Stimulated activated CD8-positive, alpha-beta memory T cell treated with anti-CD3 and anti-CD28 coated beads, Interleukin-4, amount 100 ng/mL, for 48 hours (primary cell): ENCODE data around the gene SLC40A1.

Source experiments
- DNase-seq: peaks from one replicate; pipeline ENCODE4 v3.0.0-alpha.2; 2020

Gene SLC40A1

DNA sequence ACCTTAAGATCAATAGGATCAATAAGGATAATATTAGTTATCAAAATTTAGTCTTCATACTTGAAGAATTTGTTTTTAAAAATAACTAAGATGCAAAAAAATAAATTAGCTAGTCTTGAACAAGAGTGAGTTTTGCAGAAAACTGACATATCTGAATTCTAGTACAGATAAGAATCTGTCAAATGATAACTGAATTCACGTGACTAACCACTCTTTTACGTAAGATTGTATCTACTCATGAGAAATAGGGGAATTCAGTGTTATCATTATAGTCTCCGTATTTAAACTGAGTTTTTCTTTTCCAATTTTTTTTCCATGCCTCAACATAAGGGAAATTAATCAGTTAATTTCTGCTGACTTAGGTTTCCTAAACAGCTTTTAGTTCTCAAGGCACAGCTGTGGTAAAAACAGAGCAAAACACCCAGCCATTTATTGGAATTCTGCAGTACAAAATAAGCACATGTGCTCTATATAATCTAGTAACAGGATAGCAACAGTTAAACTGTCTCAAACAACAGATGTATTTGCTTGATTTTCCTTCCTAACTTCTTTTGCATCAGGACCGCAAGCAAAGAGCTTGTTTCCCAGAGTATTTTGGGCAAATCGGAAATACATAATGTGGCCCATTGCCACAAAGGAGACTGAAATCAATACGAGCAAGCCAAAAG is 19.1 kb downstream of the SLC40A1 start:
- DNase-seq: no peak

DNA sequence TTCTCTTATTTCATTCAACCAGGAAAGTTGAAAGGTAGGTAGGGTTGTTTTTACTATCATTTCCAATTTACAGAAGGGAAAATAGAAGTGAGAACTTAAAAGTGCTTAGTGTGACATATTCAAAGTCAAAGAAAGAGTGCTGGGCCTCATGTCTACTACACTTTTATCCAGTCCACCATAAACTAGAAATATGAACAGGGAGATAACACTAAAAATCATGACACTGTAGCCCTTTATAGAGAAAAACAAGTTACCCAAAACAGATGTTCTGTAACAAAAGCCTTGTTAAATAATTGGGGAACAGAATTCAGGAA is 20.4 kb downstream of the SLC40A1 start:
- DNase-seq: no peak

DNA sequence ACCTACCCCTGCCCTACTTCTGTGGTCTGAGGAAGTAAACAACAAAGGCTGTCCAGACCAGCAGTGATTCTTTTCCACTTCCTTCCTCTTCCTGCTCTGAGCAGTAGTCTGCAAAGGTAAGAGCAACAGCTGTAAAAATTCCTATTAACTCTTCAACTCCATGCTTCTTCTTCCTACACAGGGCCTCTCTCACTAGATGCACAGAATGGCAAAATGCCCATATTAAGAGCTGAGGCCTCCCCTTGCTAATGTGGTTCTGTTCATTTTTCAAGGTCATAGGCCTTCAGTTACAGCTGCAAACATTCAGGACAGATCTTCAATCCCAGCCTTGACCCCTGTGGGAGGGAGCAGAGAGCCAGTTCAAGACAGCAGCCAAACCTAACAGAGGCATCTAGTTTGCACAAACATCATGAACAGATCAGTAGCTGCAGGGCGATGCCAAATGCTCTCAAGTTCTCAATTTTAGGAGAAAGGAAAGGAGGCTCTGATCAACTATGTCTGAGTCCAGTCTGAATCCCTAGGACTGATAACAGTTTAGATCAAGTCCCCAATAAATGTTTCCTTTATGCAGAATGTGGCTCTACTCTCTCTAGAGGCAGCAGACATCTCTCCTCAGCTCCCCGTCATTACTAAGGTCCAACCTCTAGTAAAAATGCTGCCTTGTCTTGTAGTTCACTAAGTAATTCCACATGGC is 20.9 kb downstream of the SLC40A1 start:
- no peak for DNase-seq

DNA sequence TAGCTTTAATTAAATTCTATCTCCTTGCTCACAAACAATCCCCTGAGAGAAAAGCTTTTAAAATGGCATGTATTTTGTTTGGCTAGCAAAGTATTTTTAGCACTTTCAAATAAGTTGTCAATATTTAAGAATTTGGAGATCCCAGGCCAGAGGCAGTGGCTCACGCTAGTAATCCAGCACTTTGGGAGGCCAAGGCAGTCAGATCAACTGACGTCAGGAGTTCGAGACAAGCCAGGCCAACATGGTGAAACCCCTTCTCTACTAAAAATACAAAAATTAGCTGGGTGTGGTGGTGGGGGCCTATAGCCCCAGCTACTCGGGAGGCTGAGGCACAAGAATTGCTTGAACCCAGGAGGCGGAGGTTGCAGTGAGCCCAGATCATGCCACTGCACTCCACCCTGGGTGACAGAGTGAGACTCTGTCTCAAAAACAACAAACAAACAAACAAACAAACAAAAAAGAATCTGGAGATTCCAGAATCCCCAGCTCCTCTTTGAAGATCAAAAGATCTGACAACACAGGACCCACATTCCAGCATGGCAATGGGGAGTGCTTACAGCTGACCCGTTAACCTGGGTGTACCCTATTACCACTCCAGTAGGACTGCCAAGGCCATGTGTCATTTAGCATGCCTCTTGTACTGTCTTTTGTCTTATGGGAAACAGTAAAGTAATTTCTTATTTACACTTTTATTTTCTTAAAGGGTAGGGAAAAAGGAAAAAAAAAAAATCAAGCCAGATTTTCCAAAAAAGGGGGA is 21.9 kb downstream of the SLC40A1 start:
- DNase-seq: no peak

DNA sequence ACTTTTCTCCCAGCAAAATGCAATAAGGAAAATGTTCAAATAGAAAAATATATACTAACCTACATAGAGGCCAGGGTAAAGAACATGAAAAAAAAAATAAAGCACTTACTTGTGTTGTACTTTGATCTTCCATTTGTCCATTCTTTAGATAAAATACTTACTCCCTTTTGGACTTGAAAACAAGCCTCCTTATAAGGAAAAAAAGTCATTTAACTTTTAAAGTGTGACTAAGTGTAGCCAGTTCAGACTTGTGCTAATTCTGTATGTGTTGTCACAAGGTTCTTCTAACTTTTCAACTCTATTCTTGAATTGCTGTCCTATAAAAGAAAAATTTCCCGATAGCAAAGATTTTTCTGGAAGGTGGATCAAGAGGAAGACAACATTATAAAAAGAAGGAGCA is 23.2 kb downstream of the SLC40A1 start:
- DNase-seq: no peak

DNA sequence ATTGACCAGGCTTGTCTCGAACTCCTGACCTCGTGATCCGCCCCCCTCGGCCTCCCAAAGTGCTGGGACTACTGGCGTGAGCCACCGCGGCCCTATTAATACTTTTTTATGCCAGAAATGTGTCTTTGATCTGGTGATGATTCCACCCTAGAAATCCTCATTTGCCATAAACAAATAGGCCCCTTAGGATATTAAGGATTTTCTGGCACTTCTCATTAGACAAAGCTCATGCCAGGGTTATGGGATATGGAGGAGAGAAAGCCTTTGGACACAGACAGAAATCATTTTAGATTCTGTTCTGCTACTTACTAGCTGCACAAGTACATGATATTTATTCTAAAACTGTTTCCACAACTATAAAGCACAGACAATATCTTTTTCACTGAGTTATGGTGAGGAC is 24.1 kb downstream of the SLC40A1 start:
- DNase-seq: no peak

DNA sequence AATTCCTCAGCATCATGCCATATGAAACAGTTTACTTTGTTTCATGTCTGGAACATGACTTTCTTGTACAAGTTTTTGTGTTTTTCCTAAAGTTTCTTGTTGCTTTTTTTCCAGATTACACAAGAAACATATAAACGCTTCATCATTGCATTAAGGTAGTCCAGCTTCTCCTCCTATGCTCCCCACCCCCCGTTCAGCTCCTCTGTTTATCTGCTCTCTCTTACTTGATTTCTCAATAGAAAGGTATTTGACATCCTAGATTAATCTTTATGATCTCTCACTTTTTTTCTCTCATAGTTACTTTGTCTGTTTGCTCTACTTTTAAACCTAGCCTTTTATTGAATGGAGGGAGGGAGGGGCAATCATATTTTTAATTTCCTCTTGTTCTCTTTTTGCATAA is 25.4 kb downstream of the SLC40A1 start:
- no peak for DNase-seq

DNA sequence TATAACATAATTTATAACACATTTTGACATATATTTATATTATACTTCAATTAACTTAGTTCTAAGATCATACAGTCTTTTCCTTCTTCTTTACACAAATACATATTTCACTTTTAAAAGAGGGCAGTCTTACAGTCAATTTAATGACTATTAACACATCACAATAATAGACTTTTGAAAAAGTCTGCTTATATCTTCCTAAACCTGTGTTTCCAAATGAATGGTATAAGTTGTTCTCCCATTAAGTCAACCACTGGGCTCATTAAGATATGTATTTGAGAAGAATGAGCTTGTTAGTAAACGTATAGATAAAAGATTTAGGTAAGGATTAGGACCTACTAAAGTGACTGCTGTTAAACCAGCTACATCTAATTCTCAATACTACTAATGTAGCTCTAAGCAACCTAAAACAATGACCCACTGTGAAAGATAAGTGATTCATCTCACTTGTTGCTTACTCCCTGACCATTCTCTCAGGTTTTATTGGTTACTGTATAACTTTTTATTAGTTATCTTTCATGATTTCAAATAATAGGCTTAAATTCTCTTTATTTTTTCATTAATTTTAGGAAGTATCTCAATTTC is 27.0 kb downstream of the SLC40A1 start:
- no peak for DNase-seq

DNA sequence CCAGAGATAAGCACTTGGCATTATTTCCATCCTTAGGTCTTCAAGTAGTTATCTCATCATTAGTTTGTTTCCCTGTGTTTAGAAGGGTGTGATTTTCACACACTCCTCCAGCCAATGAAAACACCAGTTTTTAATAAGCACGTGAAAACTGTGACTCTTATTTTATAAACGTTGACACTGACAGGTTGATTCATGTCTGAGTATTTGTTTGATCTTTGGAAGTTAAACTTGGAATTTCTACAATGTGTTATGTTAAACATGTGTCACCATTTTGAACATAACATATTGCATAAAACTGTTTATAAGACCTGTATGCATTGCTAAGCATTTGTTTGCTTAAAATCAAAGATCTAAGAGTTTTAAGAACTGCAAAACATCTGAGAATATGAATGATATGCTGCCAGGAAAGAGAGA is 27.6 kb downstream of the SLC40A1 start:
- no peak for DNase-seq

DNA sequence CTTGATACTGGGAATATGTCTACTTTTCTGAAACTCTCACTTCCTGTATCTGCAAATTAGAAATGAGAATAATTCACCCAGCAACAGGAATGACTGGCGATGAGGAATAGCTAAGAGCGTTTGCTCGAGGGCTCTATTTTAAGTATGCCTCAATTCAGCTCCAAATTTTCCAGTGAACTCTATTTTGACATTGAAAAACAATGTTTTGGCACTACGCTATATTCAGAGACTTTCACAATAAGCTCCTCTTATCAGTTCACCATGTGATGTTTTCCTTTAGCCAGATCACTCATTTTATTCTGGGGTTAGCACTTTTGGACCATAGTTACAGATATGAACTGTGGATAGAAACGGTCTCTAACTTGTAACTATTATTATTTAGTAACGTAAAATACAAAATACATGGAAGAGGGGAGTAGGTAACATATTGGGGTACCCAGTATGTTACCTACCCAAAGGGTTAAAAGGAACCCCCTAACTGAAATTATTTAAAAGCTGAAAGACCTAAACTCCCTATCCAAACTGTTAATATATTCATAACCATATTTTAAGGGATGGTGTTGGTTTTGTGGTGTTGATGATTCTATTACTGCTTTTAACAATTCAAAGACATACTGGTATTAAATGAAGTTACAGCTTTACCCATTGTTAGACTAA is 28.1 kb downstream of the SLC40A1 start:
- DNase-seq: no peak

DNA sequence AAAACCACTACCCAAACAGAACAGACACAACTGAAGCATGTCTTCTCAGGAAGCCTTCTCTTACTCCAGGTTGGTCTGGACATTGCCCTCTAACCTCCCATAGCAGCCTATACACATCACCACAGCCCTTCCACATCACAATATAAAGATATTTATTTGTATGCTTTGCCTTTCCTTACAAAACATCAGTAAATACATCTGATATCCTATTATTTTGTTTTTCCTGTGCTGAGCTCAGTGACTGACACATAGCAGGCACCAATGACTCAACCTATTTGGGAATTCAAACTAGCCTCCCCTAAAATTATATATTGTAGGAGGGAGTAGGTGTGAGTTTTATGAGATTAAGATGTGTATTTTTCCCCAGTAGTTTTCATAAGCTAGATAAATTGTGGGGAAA is 28.8 kb downstream of the SLC40A1 start:
- no peak for DNase-seq

DNA sequence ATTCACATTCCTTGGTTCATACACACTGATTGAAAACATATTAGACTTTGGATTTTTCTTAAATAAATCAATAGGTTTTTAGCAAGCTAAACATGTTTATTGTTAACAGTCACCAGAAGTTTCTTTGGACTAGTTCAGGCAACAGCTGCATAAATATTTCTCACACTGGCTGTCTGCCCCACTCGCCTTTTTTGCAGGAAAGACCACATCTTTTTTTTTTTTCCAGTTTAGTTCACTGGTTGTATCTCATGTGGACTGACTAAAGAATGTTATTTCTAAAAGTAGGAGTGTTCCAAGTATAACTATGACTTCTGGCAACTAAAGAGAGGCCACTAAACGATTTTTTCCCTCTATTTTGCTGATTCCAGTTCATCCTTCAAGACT is 31.1 kb downstream of the SLC40A1 start:
- no peak for DNase-seq

DNA sequence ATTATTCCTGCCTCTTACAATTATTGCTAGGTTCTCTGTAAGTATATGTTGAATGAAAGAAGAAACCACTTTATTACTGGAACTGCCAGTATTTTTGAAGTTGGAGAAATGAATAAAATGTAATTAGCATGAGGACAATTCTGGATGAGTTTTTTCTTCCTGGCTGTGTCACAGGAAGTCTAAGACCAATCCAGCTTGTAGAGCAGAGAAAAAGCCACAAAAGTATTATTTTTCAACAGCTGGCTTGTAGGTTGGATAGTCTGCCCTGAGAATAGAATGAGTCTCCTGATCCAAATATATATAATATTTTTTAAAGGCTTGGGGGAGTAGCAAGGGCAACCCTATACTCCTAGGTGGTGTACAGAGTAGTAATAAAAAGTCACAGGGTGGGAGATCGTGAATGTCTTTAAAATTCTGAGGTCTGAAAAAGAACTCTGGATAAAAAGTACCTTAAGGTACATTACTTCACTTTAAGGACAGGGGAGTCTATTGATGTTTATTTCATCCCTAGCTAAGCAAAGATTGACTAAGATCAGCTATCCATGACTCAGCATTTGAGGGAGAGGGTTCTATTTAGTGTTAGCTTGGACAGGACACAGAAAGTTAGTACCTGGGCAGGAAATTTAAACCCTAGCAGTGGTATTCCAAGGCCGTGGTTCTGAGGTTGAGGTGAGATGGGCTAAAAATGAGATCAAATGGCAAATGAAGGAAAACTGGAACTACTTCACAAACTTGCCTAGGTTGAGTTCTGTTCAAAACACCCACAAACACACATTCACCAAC is 31.7 kb downstream of the SLC40A1 start:
- DNase-seq: no peak

DNA sequence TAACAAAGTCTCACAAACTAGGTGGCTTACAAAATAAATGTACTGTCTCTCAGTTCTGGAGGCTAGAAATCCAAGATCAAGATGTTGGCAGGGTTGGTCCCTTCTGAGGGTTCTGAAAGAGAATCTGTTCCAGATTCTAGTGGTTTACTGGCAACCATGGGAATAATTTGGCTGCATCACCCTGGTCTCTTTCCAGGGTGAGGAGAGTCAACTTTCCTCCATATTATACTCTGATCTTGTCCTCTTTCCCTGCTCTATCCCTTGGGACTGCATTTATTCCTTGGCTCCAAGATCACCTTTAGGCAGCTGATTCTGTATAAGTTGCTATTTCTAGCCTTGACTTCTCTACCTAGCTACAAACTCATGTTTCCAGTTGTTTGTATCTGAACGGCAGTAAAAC is 35.2 kb downstream of the SLC40A1 start:
- DNase-seq: no peak

DNA sequence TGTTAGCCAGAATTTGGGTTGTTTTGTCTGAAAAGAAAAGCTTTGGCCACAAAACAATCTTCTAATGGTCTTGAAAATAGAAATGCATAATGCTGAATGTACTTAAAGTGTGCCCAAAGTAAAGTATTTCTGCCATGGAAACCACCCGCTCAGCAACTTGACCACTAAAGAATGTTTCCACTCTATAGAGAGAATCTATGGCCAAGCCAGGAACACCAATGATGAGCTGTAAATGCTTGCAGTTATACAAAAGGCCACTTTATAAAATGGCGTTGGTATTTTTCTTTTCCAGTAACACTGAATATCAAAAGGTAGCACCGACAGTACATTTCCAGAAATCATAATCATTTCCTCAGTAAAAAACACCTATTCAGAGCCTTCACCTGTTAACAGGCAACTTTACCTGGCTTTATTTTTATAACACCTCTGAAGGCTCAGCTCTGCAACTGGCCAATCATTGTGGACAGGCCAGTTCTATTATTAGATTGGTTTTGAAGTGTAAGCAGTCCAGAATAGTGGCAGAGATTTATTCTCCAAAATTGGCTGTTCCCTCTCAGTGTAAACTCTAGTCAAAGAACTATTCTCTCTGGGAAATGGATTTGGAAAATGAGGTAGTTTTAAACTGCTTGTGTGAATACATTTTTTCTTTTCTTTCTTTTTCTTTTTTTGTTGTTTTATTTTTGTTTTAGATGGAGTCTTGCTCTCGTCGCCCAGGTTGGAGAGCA is 36.1 kb downstream of the SLC40A1 start:
- DNase-seq: no peak

DNA sequence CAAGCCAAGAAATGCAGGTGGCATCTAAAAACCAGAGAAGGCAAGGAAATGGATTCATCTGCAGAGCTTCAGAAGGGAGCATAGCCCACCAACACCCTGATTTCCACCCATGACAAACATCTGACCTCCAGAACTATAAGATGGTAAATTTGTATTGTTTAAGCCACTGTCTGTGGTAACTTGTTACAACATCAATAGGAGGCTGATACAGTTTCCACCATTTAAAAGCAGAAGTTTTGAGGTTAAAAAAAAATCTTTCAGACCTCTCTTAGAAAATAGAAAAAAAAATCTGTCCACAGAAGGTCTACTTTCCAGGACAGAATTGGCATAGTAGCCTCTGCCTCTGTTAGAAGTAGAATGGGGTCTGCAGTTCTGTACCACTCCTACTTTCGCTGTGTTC is 37.2 kb downstream of the SLC40A1 start:
- DNase-seq: no peak

DNA sequence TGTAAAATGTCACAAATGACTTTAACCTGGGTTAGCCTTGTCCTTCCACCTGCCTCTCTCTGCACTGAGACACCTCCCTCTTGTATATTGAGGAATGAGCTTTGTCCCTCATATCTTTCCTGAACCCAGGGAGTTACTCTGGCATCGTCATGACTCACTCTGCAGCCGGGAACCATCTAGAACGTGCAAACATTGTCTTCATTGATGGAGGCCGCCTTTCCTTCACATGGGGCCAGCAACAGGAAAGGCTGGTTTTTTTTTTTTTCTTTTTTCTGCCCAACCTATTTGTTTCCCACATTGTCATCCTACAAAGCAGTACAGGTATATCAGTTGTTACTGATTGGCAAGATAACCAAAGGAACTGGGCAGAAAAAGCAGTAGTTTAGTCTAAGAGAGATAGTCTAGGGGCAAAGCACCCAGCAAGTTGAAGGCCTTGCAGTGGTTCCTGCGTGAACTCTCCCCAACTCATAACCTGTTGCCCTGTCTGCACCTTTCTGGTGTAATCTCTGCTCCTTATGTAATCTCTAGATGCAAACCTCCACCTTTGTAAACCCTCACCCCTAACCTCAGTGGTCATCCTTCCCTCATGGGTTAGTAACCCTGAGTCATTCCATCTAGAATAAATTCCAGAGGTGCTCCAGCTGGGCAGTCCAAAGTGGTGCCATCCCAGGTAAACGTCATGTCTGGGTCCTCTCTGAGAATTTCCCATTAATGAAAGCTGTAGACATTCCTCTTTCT is 38.3 kb downstream of the SLC40A1 start:
- DNase-seq: no peak

DNA sequence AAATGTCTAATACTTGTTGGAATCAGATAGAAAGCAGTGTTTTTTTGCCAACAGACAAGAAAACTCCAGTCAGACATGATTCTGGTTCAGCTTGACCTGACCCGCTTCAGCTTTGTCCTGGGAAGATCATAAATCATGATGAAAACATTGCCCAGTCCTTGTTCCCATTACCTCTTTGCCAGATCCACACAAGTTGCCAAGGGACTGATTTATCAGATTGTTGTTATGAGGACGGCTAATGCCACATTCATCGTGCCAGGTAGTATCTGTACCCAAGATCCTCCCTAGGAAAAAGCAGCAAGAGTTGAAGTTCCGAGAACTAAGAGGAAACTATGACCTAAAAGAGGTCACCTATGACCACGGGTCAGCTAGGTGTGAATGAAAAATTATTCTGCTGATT is 39.0 kb downstream of the SLC40A1 start:
- no peak for DNase-seq

DNA sequence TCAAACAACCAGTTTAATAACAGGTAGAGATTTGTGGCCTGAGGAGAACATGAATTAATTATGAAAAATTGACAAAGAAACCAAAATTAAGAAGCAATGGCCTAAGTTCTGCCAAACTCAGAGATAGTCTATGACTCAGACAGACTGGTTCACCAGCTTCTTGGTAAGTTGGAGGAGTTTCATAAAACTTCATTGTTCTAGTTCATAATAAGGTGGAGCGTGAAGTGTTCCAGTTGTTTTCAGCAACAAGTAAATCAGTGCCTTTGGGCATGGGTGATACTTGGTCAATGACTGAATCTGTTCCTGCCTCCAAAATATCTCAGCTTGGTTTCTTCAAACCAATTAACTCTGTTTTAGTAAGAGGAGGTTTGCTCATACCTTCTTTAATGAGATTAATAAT is 40.0 kb downstream of the SLC40A1 start:
- no peak for DNase-seq

DNA sequence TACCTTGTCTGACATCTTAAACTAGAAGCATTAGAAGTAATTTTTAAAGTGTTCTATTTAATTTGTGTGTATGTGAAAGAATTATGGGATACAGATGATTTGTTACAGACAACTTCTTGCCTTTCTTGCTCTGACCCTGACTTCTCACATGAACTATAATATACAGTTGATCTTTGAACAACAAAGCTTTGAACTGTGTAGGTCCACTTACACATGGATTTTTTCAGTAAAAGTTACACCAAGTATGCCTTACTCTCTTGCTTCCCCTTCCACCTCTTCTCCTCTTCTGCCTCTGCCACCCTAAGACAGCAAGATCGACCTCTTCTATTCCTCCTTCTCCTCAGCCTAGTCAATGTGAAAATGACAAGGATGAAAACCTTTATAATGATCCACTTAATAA is 42.2 kb downstream of the SLC40A1 start:
- no peak for DNase-seq

DNA sequence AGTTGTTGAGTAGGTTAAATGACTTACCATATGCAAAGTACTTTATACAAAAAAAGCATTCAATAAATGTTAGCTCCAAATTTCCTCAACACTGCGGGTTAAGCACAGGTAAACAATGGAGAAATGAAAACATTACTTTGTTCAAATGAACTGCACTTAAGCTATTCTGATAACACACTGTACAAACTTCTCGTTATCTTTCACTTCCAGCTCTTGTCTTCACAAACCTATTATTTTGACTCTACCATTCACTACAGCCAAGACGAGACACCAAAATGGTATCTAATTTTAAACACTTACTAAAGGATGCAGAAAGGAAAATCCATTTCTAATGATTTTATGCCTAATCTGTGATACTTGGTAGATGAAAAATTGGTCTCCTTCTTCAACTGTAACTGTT is 43.8 kb downstream of the SLC40A1 start:
- no peak for DNase-seq
